OCI-LY7 (cell line): ENCODE data around the gene OTOG. TPM values are rescaled to one million over a fixed set of nuclear protein-coding genes. Genes with fewer than 3 reads are reported as not detected.

Experiments
- BruUV-seq: library from RNA; stranded (reverse); fragments of 400-500 nt; replicated peaks from 2 replicates; lab custom pipeline; 2021; lab: Mats Ljungman, UMichigan
- CTCF ChIA-PET: fragments of 300-600 bp; sonication (Branson Sonifier 250); formaldehyde crosslinking; loops from one replicate; lab custom pipeline; 2022; ENCODE audit warnings: antibody characterized with exemption; ENCODE audit not compliant: unreplicated experiment; lab: Charles Lee
- POLR2A ChIA-PET: fragments of 300-600 bp; sonication (Branson Sonifier 250); formaldehyde crosslinking; loops from one replicate; lab custom pipeline; 2022; ENCODE audit warnings: antibody characterized with exemption; lab: Charles Lee
- DNase-seq: peaks from one replicate; pipeline ENCODE4 v3.0.0-alpha.2; 2015; ENCODE audit warnings: low spot score
- H2AFZ ChIP-seq: fragments of 200-600 bp; sonication (generic), shearing (Covaris generic); 2 replicates; pipeline ENCODE4 v1.6.1; 2014; ENCODE audit warnings: mild to moderate bottlenecking, antibody characterized with exemption, low read length, moderate library complexity
- H3K27ac ChIP-seq: fragments of 200-600 bp; sonication (generic); 2 replicates; pipeline ENCODE4 v1.5.1; 2014; ENCODE audit warnings: mixed run types, low read depth, mild to moderate bottlenecking, moderate library complexity, low read length, inconsistent platforms; ENCODE audit not compliant: poor library complexity, severe bottlenecking
- H3K36me3 ChIP-seq: fragments of 200-600 bp; sonication (generic); 2 replicates; pipeline ENCODE4 v1.6.1; 2014; ENCODE audit warnings: mild to moderate bottlenecking, antibody characterized with exemption, low read length, moderate library complexity, mixed read lengths; ENCODE audit not compliant: insufficient read depth
- H3K4me1 ChIP-seq: fragments of 200-600 bp; sonication (generic); 2 replicates; pipeline ENCODE4 v1.5.1; 2014; ENCODE audit warnings: mild to moderate bottlenecking, low read length; ENCODE audit not compliant: insufficient read depth, poor library complexity, severe bottlenecking
- H3K4me2 ChIP-seq: fragments of 200-600 bp; sonication (generic); 2 replicates; pipeline ENCODE4 v1.6.1; 2014; ENCODE audit warnings: mild to moderate bottlenecking, low read length
- H3K4me3 ChIP-seq: fragments of 200-600 bp; sonication (generic); 2 replicates; pipeline ENCODE4 v1.5.1; 2014; ENCODE audit warnings: mild to moderate bottlenecking, low read depth, low read length; ENCODE audit not compliant: poor library complexity, severe bottlenecking
- H3K79me2 ChIP-seq: fragments of 200-600 bp; sonication (generic); 2 replicates; pipeline ENCODE4 v1.6.1; 2016; ENCODE audit warnings: low read depth, mild to moderate bottlenecking, low read length, moderate library complexity, mixed read lengths; ENCODE audit not compliant: insufficient read depth
- H3K9me2 ChIP-seq: fragments of 200-600 bp; sonication (generic); 2 replicates; pipeline ENCODE4 v1.6.1; 2016; ENCODE audit warnings: mild to moderate bottlenecking, low read length, mixed read lengths; ENCODE audit not compliant: insufficient read depth
- H3K9me3 ChIP-seq: fragments of 200-600 bp; sonication (generic); 2 replicates; pipeline ENCODE4 v1.6.1; 2014; ENCODE audit warnings: mild to moderate bottlenecking, mixed run types, low read length, mixed read lengths
- H4K20me1 ChIP-seq: fragments of 200-600 bp; sonication (generic); 2 replicates; pipeline ENCODE4 v1.6.1; 2014; ENCODE audit warnings: mild to moderate bottlenecking, antibody characterized with exemption, low read length, moderate library complexity, mixed read lengths; ENCODE audit not compliant: insufficient read depth
- EZH2phosphoT487 ChIP-seq: fragments of 200-600 bp; sonication (generic); IDR thresholded peaks from 2 replicates; pipeline ENCODE4 v1.6.1; 2018; ENCODE audit warnings: low read depth, borderline replicate concordance, mild to moderate bottlenecking, mixed run types, antibody characterized with exemption, low read length, moderate library complexity, mixed read lengths
- intact Hi-C: fragments of 100-400 bp; cut with micrococcal nuclease; formaldehyde crosslinking; loops from one replicate; pipeline ENCODE4 v1.10.0; 2022; ENCODE audit not compliant: unreplicated experiment
- total RNA-seq, 2 experiments: library from RNA; depleted of rRNA in 1 of 2; stranded (reverse); fragments of >200 nt in 1 of 2; shearing (Covaris generic) in 1 of 2; gene quantifications; 2 replicates each; pipeline ENCODE4 v1.2.3, GENCODE V29; 2014 to 2022
- TF ChIP-seq, protein P1 (sequence below): fragments of 200-600 bp; sonication (generic); conservative IDR thresholded peaks from 2 replicates; pipeline ENCODE4 v1.5.1; 2014; ENCODE audit warnings: mild to moderate bottlenecking, antibody characterized with exemption, low read length, moderate library complexity, mixed read lengths

Gene OTOG
- total RNA-seq, 2 experiments from 2014 or later: not detected

DNA sequence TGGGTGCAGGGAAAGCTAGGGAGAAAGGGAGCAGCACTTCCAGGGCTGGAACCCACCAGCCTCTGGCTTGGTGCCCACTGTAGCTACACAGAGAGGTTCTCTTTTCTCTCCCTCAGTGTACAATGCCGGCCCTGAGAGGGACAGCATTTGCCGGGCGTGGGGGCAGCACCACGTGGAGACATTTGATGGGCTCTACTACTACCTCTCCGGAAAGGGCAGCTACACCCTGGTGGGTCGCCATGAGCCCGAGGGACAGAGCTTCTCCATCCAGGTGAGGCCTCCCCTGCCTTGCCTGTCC, 6.1 kb downstream of the OTOG start:
- Histone ChIP-seq H3K79me2 (no peaks in the 10 kb centered on the region), H3K4me2 (no peak overlapping the region), H3K4me3 (no peak overlapping the region), H3K9me3 (no peaks in the 10 kb centered on the region), H3K27ac (no peak overlapping the region), H3K9me2 (no peaks in the 10 kb centered on the region), H3K4me1 (no peaks in the 10 kb centered on the region), H2AFZ (no peak overlapping the region), H4K20me1 (no peaks in the 10 kb centered on the region), H3K36me3 (no peaks in the 10 kb centered on the region)
- no peak for DNase-seq
- ChIA-PET POLR2A (interaction anchor here (0.5 kb wide), 1 partner anchor 433 kb away, joined by 3 read pairs; no protein-coding TSS in a partner anchor), CTCF (no interaction called here)
- intact Hi-C loops: no loop called here
- TF ChIP-seq, protein P1, sequence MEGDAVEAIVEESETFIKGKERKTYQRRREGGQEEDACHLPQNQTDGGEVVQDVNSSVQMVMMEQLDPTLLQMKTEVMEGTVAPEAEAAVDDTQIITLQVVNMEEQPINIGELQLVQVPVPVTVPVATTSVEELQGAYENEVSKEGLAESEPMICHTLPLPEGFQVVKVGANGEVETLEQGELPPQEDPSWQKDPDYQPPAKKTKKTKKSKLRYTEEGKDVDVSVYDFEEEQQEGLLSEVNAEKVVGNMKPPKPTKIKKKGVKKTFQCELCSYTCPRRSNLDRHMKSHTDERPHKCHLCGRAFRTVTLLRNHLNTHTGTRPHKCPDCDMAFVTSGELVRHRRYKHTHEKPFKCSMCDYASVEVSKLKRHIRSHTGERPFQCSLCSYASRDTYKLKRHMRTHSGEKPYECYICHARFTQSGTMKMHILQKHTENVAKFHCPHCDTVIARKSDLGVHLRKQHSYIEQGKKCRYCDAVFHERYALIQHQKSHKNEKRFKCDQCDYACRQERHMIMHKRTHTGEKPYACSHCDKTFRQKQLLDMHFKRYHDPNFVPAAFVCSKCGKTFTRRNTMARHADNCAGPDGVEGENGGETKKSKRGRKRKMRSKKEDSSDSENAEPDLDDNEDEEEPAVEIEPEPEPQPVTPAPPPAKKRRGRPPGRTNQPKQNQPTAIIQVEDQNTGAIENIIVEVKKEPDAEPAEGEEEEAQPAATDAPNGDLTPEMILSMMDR: no peak
- no peak for TF ChIP-seq EZH2phosphoT487
- no TSS peak for BruUV-seq

- no TSS peak for BruUV-seq
- Histone ChIP-seq H3K4me1 (no peaks in the 10 kb centered on the region), H3K9me2 (no peaks in the 10 kb centered on the region), H2AFZ (no peak overlapping the region), H3K9me3 (no peaks in the 10 kb centered on the region), H3K36me3 (no peaks in the 10 kb centered on the region), H3K27ac (no peak overlapping the region), H3K4me2 (no peak overlapping the region), H3K79me2 (no peaks in the 10 kb centered on the region), H4K20me1 (no peaks in the 10 kb centered on the region), H3K4me3 (no peak overlapping the region)
- ChIA-PET CTCF (no interaction called here), POLR2A (interaction anchor here (0.5 to 0.7 kb wide), 2 partner anchors 370 to 598 kb away, joined by 3 read pairs; no protein-coding TSS in a partner anchor)
- intact Hi-C loops: no loop called here
- no peak for DNase-seq
- TF ChIP-seq, protein P1: no peak
- no peak for TF ChIP-seq EZH2phosphoT487
These were observed 7.4 kb downstream of the OTOG start for GRCh38 chr11:17554487-17554886.

- Histone ChIP-seq H3K4me3 (no peak overlapping the region), H3K9me3 (no peaks in the 10 kb centered on the region), H3K27ac (no peak overlapping the region), H3K79me2 (no peaks in the 10 kb centered on the region), H3K9me2 (no peaks in the 10 kb centered on the region), H3K36me3 (no peaks in the 10 kb centered on the region), H2AFZ (no peak overlapping the region), H3K4me2 (no peak overlapping the region), H3K4me1 (no peaks in the 10 kb centered on the region), H4K20me1 (no peaks in the 10 kb centered on the region)
- BruUV-seq: no TSS peak
- intact Hi-C loops: no loop called here
- DNase-seq: no peak
- ChIA-PET CTCF (no interaction called here), POLR2A (no interaction called here)
- TF ChIP-seq, protein P1: no peak
- TF ChIP-seq EZH2phosphoT487: no peak
These were observed 9.9 kb downstream of the OTOG start for GRCh38 chr11:17556999-17557398.
